ENCODE data around the gene KRT35.

Gene KRT35

DNA sequence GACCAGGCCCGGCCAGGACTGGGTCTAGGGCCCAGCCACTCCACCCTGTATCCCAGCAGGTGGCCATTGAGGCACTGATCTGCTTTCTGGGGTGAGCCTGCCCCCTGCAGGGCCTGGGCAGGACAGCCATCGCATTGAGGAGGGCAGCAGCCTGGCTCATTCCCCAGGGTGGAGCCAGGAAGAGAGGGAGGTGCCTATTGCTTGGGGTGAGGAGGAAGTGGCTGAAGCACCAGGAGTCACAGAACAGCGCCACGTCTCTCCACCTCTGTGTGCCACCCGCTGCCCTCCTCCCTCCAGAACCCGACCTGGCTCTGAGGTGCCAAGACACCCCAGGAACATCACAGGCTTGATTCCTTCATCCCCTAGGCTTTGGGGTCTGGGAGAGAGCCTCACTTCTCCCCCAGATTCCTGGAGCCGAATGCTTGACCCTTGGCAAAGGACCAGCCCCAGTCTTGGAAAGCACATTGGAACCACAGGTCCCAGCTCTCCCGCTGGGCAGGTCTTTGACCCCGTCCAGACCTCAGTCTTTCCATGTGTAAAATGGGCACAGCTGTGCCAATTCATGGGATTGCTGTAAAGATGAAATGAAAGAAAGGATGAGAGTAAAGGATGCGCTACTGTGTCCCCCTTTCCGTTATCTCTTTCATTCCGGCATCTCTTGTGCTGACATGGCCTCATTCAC lies 16.0 kb upstream of the KRT35 start:
- Histone ChIP-seq H3K4me3 (ENCODE audit: low read depth, low read length) (no peak overlapping the region), H3K27me3 (ENCODE audit: control insufficient read depth, insufficient read depth, low read length) (no peaks in the 10 kb centered on the region), H3K36me3 (ENCODE audit: control insufficient read depth, insufficient read depth, low read length) (no peaks in the 10 kb centered on the region), H3K9me3 (ENCODE audit: control insufficient read depth, insufficient read depth, low read length) (no peaks in the 10 kb centered on the region), H3K9ac (ENCODE audit: low read depth, low read length) (no peak overlapping the region), H3K4me1 (ENCODE audit: control insufficient read depth, insufficient read depth, low read length) (peaks cover 22% of the 10 kb centered on the region), H3K27ac (ENCODE audit: low read depth, low read length) (no peak overlapping the region)

DNA sequence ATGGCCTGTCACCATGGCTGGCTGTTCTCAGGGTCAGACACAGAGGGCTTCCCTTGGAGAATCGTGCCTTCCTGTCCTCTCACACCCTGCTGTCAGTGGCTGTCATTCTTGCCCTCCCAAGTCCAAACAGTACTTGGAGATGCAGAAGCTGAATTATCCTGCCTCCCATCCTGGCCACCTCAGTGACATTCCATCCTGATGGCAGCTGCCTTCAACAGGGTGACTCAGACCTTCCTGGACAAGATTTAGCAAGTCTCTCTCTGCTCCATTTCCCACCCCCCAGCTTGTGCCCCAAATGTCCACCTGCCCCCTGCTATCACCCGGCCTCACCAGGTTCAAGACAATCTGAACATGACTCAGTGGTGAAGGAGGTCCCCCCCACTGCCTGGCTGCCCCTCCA lies 13.6 kb upstream of the KRT35 start:
- Histone ChIP-seq H3K36me3 (ENCODE audit: control insufficient read depth, insufficient read depth, low read length) (no peaks in the 10 kb centered on the region), H3K4me3 (ENCODE audit: low read depth, low read length) (no peak overlapping the region), H3K27me3 (ENCODE audit: control insufficient read depth, insufficient read depth, low read length) (no peaks in the 10 kb centered on the region), H3K9ac (ENCODE audit: low read depth, low read length) (no peak overlapping the region), H3K9me3 (ENCODE audit: control insufficient read depth, insufficient read depth, low read length) (no peaks in the 10 kb centered on the region), H3K4me1 (ENCODE audit: control insufficient read depth, insufficient read depth, low read length) (0 out of 2 replicates have a peak, but pooled peaks cover 5% of the 10 kb centered on the region), H3K27ac (ENCODE audit: low read depth, low read length) (no peak overlapping the region)

DNA sequence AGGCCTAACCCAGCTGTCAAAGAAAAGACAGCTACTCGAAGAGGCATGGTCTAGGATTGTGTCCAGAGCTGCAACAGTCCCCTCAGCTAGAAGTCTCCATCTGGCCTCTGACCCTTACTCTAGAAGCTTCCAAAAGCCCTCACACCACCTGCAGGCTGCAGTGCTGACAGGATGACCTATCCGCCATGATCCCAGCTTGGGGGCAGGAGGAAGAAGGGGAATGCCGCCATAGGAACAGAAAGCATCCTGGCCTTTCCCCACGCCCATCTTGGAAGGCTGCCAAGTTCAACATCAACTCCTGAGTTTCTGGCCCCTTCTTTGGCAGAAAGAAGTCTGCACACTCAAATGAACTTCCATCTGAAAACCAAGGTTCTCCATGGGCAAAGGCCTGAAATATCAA lies 11.8 kb upstream of the KRT35 start:
- Histone ChIP-seq H3K9ac (ENCODE audit: low read depth, low read length) (no peak overlapping the region), H3K9me3 (ENCODE audit: control insufficient read depth, insufficient read depth, low read length) (no peaks in the 10 kb centered on the region), H3K36me3 (ENCODE audit: control insufficient read depth, insufficient read depth, low read length) (no peaks in the 10 kb centered on the region), H3K27me3 (ENCODE audit: control insufficient read depth, insufficient read depth, low read length) (no peaks in the 10 kb centered on the region), H3K4me3 (ENCODE audit: low read depth, low read length) (no peak overlapping the region), H3K4me1 (ENCODE audit: control insufficient read depth, insufficient read depth, low read length) (0 out of 2 replicates have a peak, but pooled peaks cover 3% of the 10 kb centered on the region), H3K27ac (ENCODE audit: low read depth, low read length) (no peak overlapping the region)

DNA sequence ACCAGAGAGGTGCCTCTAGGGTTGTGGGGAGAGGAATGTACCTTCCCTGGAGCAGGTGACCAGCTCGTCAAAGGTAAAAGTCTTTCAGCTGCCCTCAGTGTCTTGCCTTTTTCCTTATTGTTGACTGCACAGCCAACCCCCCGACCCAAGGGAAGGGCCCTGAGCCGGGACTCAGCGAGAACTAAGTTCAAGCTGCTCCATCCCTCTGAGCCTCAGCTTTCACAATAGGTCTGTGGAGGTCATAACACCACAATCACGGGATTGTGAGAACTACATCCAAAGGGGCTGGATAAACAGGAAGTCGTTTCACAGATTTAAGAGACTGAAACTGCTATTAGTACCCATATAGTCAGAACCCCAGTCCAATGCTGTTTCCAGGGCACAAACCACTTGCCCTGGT lies 11.4 kb upstream of the KRT35 start:
- Histone ChIP-seq H3K9me3 (ENCODE audit: control insufficient read depth, insufficient read depth, low read length) (no peaks in the 10 kb centered on the region), H3K9ac (ENCODE audit: low read depth, low read length) (no peak overlapping the region), H3K4me3 (ENCODE audit: low read depth, low read length) (no peak overlapping the region), H3K27me3 (ENCODE audit: control insufficient read depth, insufficient read depth, low read length) (no peaks in the 10 kb centered on the region), H3K4me1 (ENCODE audit: control insufficient read depth, insufficient read depth, low read length) (0 out of 2 replicates have a peak, but pooled peaks cover 3% of the 10 kb centered on the region), H3K36me3 (ENCODE audit: control insufficient read depth, insufficient read depth, low read length) (no peaks in the 10 kb centered on the region), H3K27ac (ENCODE audit: low read depth, low read length) (no peak overlapping the region)

DNA sequence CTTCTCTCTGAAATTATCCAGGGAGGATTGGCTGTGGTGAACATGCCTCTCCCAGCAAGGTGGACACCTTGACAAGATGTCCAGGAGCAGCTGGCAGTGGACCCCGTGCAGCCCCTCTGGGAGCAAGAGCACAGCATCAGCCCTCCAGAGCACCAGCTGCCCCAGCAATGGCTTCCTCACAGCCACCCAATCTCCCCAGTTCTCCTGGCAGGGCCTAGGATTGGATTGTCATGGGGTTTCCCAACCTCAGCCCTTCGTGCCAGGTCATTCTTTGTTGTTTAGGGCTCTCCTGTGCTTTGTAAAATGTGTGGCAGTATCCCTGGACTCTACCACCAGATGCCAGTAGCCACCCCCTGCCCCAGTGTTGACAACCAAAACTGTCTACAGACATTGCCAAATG lies 10.5 kb upstream of the KRT35 start:
- H3K27ac ChIP-seq (ENCODE audit: low read depth, low read length), result no peak overlapping the region
- H3K9me3 ChIP-seq (ENCODE audit: control insufficient read depth, insufficient read depth, low read length), result no peaks in the 10 kb centered on the region
- H3K27me3 ChIP-seq (ENCODE audit: control insufficient read depth, insufficient read depth, low read length), result no peaks in the 10 kb centered on the region; the same call in 1 of the 2 replicates
- no peaks in the 10 kb centered on the region for H3K36me3 ChIP-seq (ENCODE audit: control insufficient read depth, insufficient read depth, low read length)
- H3K4me1 ChIP-seq (ENCODE audit: control insufficient read depth, insufficient read depth, low read length), result no peaks in the 10 kb centered on the region
- no peak overlapping the region for H3K4me3 ChIP-seq (ENCODE audit: low read depth, low read length)
- no peak overlapping the region for H3K9ac ChIP-seq (ENCODE audit: low read depth, low read length)

DNA sequence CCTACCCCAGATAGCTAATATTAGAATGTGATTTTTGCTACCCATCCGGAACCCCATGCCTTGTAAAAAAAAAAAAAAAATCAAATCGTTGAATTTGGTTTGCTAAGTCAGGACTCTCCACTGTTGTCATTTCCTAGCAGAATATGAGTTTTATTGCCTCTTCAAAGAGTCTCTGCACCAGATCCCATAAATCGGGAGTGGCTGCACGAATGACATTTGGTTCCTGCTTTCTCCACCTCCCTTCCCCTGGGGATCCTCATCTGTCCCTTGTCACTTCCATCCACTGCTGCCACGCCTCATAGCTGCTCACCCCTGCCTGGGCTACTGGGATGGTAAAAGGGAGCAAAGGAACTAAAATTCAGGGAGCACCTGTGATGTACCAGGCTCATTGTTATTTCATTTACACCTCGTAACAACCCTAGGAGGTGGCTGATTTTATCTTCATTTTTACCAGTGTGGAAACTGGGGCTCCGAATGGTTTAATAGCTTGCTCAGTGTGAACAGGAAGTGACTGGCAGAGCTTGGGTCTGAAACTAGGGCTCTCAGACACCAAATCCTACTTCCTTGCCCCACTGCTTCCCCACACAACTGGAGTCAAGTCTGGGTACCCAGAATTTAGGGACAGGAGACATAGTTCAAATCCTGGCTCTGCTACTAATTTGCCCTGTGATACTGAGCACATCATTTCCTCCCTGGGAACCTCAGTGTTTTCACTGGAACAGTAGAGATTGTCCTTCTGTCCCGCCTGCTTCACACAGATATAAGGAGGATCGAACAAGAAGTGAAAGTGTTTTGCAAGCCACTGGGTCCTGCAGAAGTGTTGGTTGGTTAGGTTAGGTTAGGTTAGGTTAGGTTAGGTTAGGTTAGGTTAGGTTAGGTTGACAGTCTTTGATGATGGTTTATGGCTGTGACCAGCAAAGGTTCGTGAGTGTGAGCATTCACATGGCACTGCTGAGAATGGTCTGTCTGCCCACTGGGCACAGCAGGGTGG lies 9.3 kb upstream of the KRT35 start:
- H3K4me3 ChIP-seq (ENCODE audit: low read depth, low read length), result no peak overlapping the region
- no peak overlapping the region for H3K9ac ChIP-seq (ENCODE audit: low read depth, low read length)
- H3K4me1 ChIP-seq (ENCODE audit: control insufficient read depth, insufficient read depth, low read length), result no peaks in the 10 kb centered on the region
- H3K36me3 ChIP-seq (ENCODE audit: control insufficient read depth, insufficient read depth, low read length), result no peaks in the 10 kb centered on the region
- no peaks in the 10 kb centered on the region; the same call in 1 of the 2 replicates for H3K27me3 ChIP-seq (ENCODE audit: control insufficient read depth, insufficient read depth, low read length)
- H3K27ac ChIP-seq (ENCODE audit: low read depth, low read length), result no peak overlapping the region
- no peaks in the 10 kb centered on the region for H3K9me3 ChIP-seq (ENCODE audit: control insufficient read depth, insufficient read depth, low read length)

DNA sequence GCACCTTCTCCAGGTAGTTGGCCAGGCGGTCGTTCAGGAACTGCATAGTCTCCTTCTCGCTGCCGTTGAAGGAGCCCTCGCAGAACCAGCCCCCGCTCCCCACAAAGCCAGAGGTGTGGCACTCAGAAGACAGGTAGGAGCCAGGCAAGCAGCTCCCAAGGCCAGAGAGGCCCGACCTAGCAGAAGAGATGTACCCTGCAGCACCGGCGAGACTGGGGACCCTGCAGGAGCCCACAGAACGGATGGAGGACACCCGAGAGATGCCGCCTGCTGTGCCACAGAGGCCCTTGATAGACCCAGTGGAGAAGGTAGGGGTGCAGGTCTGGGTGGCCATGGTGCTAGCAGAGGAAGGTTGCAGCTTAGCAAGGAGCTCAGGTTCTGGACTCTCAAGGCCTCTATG lies 8.6 kb upstream of the KRT35 start, which contains the start of gene KRT36:
Gene KRT36 (minus strand): TSS at position 380 of the 400 bp plus-strand sequence. CDS start 46 bp downstream, at position 334.
- Histone ChIP-seq H3K27ac (ENCODE audit: low read depth, low read length) (no peak within 1 kb of the TSS), H3K4me1 (ENCODE audit: control insufficient read depth, insufficient read depth, low read length) (no peaks in the 10 kb centered on the region), H3K9ac (ENCODE audit: low read depth, low read length) (no peak within 1 kb of the TSS), H3K27me3 (ENCODE audit: control insufficient read depth, insufficient read depth, low read length) (no peaks in the 10 kb centered on the region; the same call in 1 of the 2 replicates), H3K36me3 (ENCODE audit: control insufficient read depth, insufficient read depth, low read length) (no peaks in the 10 kb centered on the region), H3K9me3 (ENCODE audit: control insufficient read depth, insufficient read depth, low read length) (no peaks in the 10 kb centered on the region), H3K4me3 (ENCODE audit: low read depth, low read length) (no peak within 1 kb of the TSS)

DNA sequence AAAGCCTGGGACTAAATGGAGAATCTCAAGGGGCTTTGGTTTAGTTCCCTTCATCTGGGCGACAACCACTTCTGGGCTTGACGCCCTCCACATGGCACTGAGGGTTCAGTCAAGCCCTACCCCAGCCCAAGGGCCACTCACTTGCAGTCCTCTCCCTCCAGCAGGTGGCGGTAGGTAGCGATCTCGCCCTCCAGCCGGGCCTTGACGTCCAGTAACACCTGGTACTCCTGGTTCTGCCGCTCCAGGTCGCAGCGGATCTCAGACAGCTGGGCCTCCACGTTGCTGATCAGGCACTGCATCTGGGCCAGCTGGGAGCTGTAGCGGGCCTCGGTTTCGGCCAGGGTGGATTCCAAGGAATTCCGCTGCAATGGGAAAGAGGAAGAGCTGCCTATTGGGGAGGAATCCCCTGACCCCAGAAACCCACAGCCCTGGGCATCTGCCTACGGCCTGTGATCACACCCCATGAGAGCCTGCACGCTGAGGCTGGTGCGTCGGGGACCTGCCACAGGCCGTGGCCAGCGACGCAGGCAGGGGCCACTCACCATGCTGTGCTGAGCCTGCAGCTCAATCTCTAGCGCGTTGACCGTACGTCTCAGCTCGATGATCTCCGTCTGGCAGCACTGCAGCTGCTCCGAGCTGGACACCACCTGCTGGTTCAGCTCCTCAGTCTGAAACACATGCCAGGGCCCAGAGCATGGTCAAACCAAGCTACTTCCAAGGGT lies 6.0 kb upstream of the KRT35 start:
- Histone ChIP-seq H3K4me3 (ENCODE audit: low read depth, low read length) (no peak overlapping the region), H3K27ac (ENCODE audit: low read depth, low read length) (no peak overlapping the region), H3K4me1 (ENCODE audit: control insufficient read depth, insufficient read depth, low read length) (no peaks in the 10 kb centered on the region), H3K27me3 (ENCODE audit: control insufficient read depth, insufficient read depth, low read length) (no peaks in the 10 kb centered on the region; the same call in 1 of the 2 replicates), H3K9me3 (ENCODE audit: control insufficient read depth, insufficient read depth, low read length) (no peaks in the 10 kb centered on the region), H3K36me3 (ENCODE audit: control insufficient read depth, insufficient read depth, low read length) (no peaks in the 10 kb centered on the region), H3K9ac (ENCODE audit: low read depth, low read length) (no peak overlapping the region)

DNA sequence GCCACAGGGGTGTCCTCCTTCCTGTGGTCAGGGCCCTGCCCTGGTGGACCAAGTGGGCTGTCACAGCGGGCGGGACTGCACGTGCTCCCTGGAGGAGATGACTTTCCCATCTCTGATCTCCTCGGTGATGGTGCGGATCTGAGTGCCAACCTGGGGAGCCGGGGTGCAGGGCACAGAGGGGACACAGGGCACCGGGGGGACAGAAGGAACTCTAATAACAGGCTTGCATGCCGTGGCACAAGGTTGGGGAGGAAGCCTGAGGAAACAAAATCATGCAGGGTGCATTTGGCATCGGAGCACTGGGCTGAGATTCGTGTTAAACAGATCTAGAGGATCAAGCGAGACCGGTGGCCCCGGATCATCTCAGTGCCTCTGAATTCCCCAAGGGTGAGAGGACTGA lies 5.4 kb upstream of the KRT35 start:
- H3K4me3 ChIP-seq (ENCODE audit: low read depth, low read length), result no peak overlapping the region
- no peaks in the 10 kb centered on the region; the same call in 1 of the 2 replicates for H3K27me3 ChIP-seq (ENCODE audit: control insufficient read depth, insufficient read depth, low read length)
- H3K4me1 ChIP-seq (ENCODE audit: control insufficient read depth, insufficient read depth, low read length), result no peaks in the 10 kb centered on the region
- no peaks in the 10 kb centered on the region for H3K36me3 ChIP-seq (ENCODE audit: control insufficient read depth, insufficient read depth, low read length)
- H3K27ac ChIP-seq (ENCODE audit: low read depth, low read length), result no peak overlapping the region
- H3K9ac ChIP-seq (ENCODE audit: low read depth, low read length), result no peak overlapping the region
- no peaks in the 10 kb centered on the region for H3K9me3 ChIP-seq (ENCODE audit: control insufficient read depth, insufficient read depth, low read length)

DNA sequence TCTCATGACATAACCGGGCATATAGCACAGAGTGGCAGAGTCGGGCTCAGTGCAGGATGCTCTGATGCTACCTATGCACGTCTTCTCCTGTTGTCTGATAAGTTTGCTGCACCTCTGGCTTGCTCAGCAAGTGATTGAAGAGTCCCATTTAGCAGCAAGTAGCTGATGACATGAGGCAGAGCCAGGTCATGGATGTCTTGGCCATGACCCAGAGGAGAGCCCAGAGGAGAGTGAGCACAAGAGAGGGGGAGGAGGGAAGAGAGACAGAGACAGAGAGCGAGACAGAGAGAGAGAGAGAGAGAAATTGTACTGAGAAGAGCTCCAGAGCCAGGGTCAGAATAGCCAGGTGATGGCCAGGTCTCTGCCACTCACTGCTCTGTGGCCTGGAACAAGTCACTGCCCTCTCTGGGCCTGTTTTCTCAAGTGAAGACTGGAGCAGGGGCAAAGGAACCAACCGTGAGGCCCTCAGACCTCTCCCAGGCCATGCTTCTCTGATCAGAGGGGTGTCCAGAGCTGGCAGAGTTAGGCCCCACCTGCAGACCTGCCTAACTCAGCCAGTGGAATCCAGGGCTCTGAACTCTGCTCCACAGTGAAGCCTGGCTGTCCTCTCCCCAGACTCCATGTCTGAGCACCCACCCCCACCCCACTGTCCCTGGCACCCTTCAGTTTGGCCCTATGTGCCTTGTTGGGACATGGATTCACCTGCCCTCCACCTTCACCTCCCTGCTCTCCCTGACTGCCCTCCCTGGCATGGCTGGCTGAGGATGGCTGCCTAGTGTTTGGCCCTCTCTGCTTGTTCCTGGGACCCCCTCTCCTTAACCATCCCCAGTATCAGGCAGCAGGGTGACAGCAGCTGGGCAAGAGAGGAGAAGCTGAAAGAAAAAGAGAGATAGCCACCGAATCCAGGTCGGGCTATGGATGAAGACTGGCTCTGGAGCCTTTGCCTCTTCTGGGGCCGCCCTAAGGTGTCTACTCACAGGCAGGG lies 4.3 kb upstream of the KRT35 start:
- H3K4me1 ChIP-seq (ENCODE audit: control insufficient read depth, insufficient read depth, low read length), result no peaks in the 10 kb centered on the region
- H3K9ac ChIP-seq (ENCODE audit: low read depth, low read length), result no peak overlapping the region
- H3K36me3 ChIP-seq (ENCODE audit: control insufficient read depth, insufficient read depth, low read length), result no peaks in the 10 kb centered on the region
- no peak overlapping the region for H3K4me3 ChIP-seq (ENCODE audit: low read depth, low read length)
- no peak overlapping the region for H3K27ac ChIP-seq (ENCODE audit: low read depth, low read length)
- no peaks in the 10 kb centered on the region; the same call in 1 of the 2 replicates for H3K27me3 ChIP-seq (ENCODE audit: control insufficient read depth, insufficient read depth, low read length)
- no peaks in the 10 kb centered on the region for H3K9me3 ChIP-seq (ENCODE audit: control insufficient read depth, insufficient read depth, low read length)
